Prostate gland (tissue), 2 donors: ENCODE results near the gene ACSM6. TPM values are rescaled to one million over a fixed set of nuclear protein-coding genes. Genes with fewer than 3 reads are reported as not detected.
"Not testable (repeated sequence)": the region's sequence is repeated elsewhere in the genome, so short reads cannot be mapped to it uniquely, and the experiment has no call there.

ENCODE experiments used
- DNase-seq: peaks from one replicate; pipeline ENCODE4 v3.0.0-alpha.2; 2019; ENCODE audit warnings: low spot score
- H3K27ac ChIP-seq, 2 donors: fragments of 200-600 bp; sonication (generic); 2 replicates each; pipeline ENCODE4 v1.5.1; 2017 to 2019
- H3K27me3 ChIP-seq: fragments of 200-600 bp; sonication (generic); replicated peaks from 2 replicates; pipeline ENCODE4 v1.5.1; 2019; ENCODE audit not compliant: insufficient read depth
- H3K36me3 ChIP-seq, 2 donors: fragments of 200-600 bp; sonication (generic); 1 replicate in 1 of 2; 2 replicates in 1 of 2; pipeline versions ENCODE4 v1.5.1 to v1.8.1; 2017 to 2019
- H3K4me1 ChIP-seq: fragments of 200-600 bp; sonication (generic); replicated peaks from 2 replicates; pipeline ENCODE4 v1.5.1; 2019
- H3K4me3 ChIP-seq, 2 donors: fragments of 200-600 bp; sonication (generic); 2 replicates each; pipeline ENCODE4 v1.5.1; 2017 to 2019
- H3K9me3 ChIP-seq: fragments of 200-600 bp; sonication (generic); 2 replicates; pipeline ENCODE4 v1.5.1; 2017
- CTCF ChIP-seq, 4 experiments: fragments of 200-600 bp in 2 of 4; fragments of 450-650 bp in 2 of 4; sonication (generic) in 2 of 4; IDR thresholded peaks; 1 replicate in 3 of 4; 2 replicates in 1 of 4; pipeline ENCODE4 v1.5.1; 2016 to 2019; ENCODE audit warnings: antibody characterized with exemption in 4 of 4, mild to moderate bottlenecking in 2 of 4, moderate library complexity in 2 of 4
- POLR2A ChIP-seq: fragments of 450-650 bp; IDR thresholded peaks from one replicate; pipeline ENCODE4 v1.6.1; 2016; ENCODE audit warnings: antibody characterized with exemption, mild to moderate bottlenecking
- POLR2AphosphoS5 ChIP-seq: sonication (generic); formaldehyde crosslinking; IDR thresholded peaks from one replicate; pipeline ENCODE4 v1.6.1; 2017; ENCODE audit warnings: antibody characterized with exemption
- WGBS: methylation state at CpG from one replicate; pipeline ENCODE4 v1.1.5; 2018; 5-methylcytosine and 5-hydroxymethylcytosine counted together
- intact Hi-C: fragments of 100-400 bp; cut with DNase I; formaldehyde crosslinking; loops from one replicate; pipeline ENCODE4 v1.14.2; 2022
- total RNA-seq, 2 donors: library from RNA; depleted of rRNA; stranded (reverse); fragments of >200 nt; gene quantifications; one replicate each; pipeline ENCODE4 v1.1.0, GENCODE V29; 2016

Gene ACSM6
- total RNA-seq, 2 donors from 2014 or later: not detected

- no peaks in the 10 kb centered on the region for H3K36me3 ChIP-seq
- H3K9me3 ChIP-seq: no peaks in the 10 kb centered on the region
- no peak overlapping the region for H3K4me3 ChIP-seq
- H3K4me1 ChIP-seq: no peaks in the 10 kb centered on the region
- no peaks in the 10 kb centered on the region for H3K27me3 ChIP-seq
- no peak for DNase-seq
- intact Hi-C loops: no loop called here
- 67% methylated on average over 12 of the region's 12 CpGs for WGBS
- H3K27ac ChIP-seq: no peak overlapping the region
- no peak for TF ChIP-seq POLR2AphosphoS5
- TF ChIP-seq CTCF (IDR thresholded peaks at IDR 0.05): no peak
- TF ChIP-seq POLR2A: no peak
Measured at GRCh38 chr10:95237376-95238170, 43.5 kb downstream of the ACSM6 start.

GRCh38 chr10:95240096-95240495, 46.1 kb downstream of the ACSM6 start:
- 97% methylated on average over 3 of the region's 3 CpGs for WGBS
- H3K4me1 ChIP-seq, H3K4me3 ChIP-seq, H3K27ac ChIP-seq, DNase-seq, H3K36me3 ChIP-seq, H3K27me3 ChIP-seq, H3K9me3 ChIP-seq: not testable (repeated sequence)
- intact Hi-C loops: loop anchor here (10.0 kb wide), 2 partner anchors 55 to 615 kb away; no protein-coding TSS in a partner anchor

GRCh38 chr10:95240811-95241210, 46.8 kb downstream of the ACSM6 start:
- H3K4me1 ChIP-seq: no peaks in the 10 kb centered on the region
- no peaks in the 10 kb centered on the region for H3K27me3 ChIP-seq
- intact Hi-C loops: loop anchor here (10.0 kb wide), 2 partner anchors 56 to 616 kb away; no protein-coding TSS in a partner anchor
- H3K4me3 ChIP-seq: no peak overlapping the region
- H3K27ac ChIP-seq: no peak overlapping the region
- TF ChIP-seq CTCF (IDR thresholded peaks at IDR 0.05) (no peak), POLR2AphosphoS5 (no peak)
- WGBS: 90% methylated on average over 6 of the region's 6 CpGs
- no peak for DNase-seq
- no peaks in the 10 kb centered on the region for H3K9me3 ChIP-seq
- H3K36me3 ChIP-seq: no peaks in the 10 kb centered on the region

GRCh38 chr10:95241533-95241932, 47.5 kb downstream of the ACSM6 start:
- intact Hi-C loops: loop anchor here (10.0 kb wide), 2 partner anchors 57 to 617 kb away; no protein-coding TSS in a partner anchor
- Histone ChIP-seq H3K36me3 (no peaks in the 10 kb centered on the region), H3K4me1 (no peaks in the 10 kb centered on the region), H3K27ac (no peak overlapping the region), H3K4me3 (no peak overlapping the region), H3K9me3 (no peaks in the 10 kb centered on the region), H3K27me3 (no peaks in the 10 kb centered on the region)
- WGBS: 82% methylated on average over 4 of the region's 4 CpGs
- TF ChIP-seq CTCF (IDR thresholded peaks at IDR 0.05): no peak
- TF ChIP-seq POLR2A: no peak
- TF ChIP-seq POLR2AphosphoS5: no peak
- no peak for DNase-seq

- no peaks in the 10 kb centered on the region for H3K36me3 ChIP-seq
- no peak overlapping the region for H3K4me3 ChIP-seq
- H3K27me3 ChIP-seq: no peaks in the 10 kb centered on the region
- no peaks in the 10 kb centered on the region for H3K4me1 ChIP-seq
- no peak overlapping the region for H3K27ac ChIP-seq
- intact Hi-C loops: loop anchor here (10.0 kb wide), 2 partner anchors 58 to 618 kb away; no protein-coding TSS in a partner anchor
- no peaks in the 10 kb centered on the region for H3K9me3 ChIP-seq
- no peak for DNase-seq
- 77% methylated on average over 8 of the region's 8 CpGs for WGBS
- peak in 3 of 4 experiments; percentile 33 to 55 (median 46) for TF ChIP-seq CTCF (IDR thresholded peaks at IDR 0.05)
- no peak for TF ChIP-seq POLR2A
Measured at GRCh38 chr10:95242581-95243317, 48.7 kb downstream of the ACSM6 start.
